HG02678 (cell line): Measurements from ENCODE around the gene HOXB3.
"Not testable (repeated sequence)": the region's sequence is repeated elsewhere in the genome, so short reads cannot be mapped to it uniquely, and the experiment has no call there.

ENCODE experiments used
- ATAC-seq: cut with Tn5 transposase; IDR thresholded peaks from one replicate; pipeline ENCODE4 v1.9.1; 2021; ENCODE audit warnings: mild to moderate bottlenecking, moderate library complexity; ENCODE audit not compliant: unreplicated experiment

Gene HOXB3

GRCh38 chr17:48547808-48548522 lies 42.1 kb downstream of the HOXB3 start:
- ATAC-seq, result no peak

GRCh38 chr17:48546924-48547807 lies 42.9 kb downstream of the HOXB3 start:
- no peak for ATAC-seq

- ATAC-seq, result no peak
These were observed 43.7 kb downstream of the HOXB3 start for GRCh38 chr17:48546137-48546923.

GRCh38 chr17:48545539-48545938 lies 44.5 kb downstream of the HOXB3 start:
- ATAC-seq, result no peak

- ATAC-seq, result no peak
These were observed 45.0 kb downstream of the HOXB3 start, which contains the start of gene HOXB2 for GRCh38 chr17:48545022-48545375. Gene HOXB2 (minus strand): TSS chr17:48545109. CDS start chr17:48544911, 198 bp downstream.

GRCh38 chr17:48544349-48545021 lies 45.6 kb downstream of the HOXB3 start:
- ATAC-seq, result no peak

- no peak for ATAC-seq
These were observed 46.1 kb downstream of the HOXB3 start for GRCh38 chr17:48543854-48544348.

- ATAC-seq, result no peak
These were observed 46.8 kb downstream of the HOXB3 start for GRCh38 chr17:48543107-48543853.

GRCh38 chr17:48542698-48543106 lies 47.3 kb downstream of the HOXB3 start:
- ATAC-seq, result no peak

- ATAC-seq, result no peak
These were observed 47.9 kb downstream of the HOXB3 start for GRCh38 chr17:48542114-48542656.

- no peak for ATAC-seq
These were observed 48.4 kb downstream of the HOXB3 start for GRCh38 chr17:48541577-48542113.

GRCh38 chr17:48541036-48541576 lies 48.9 kb downstream of the HOXB3 start:
- ATAC-seq, result no peak

- no peak for ATAC-seq
These were observed 49.8 kb downstream of the HOXB3 start for GRCh38 chr17:48540213-48540612.

- no peak for ATAC-seq
These were observed 50.9 kb downstream of the HOXB3 start for GRCh38 chr17:48539177-48539576.

- no peak for ATAC-seq
These were observed 52.7 kb downstream of the HOXB3 start for GRCh38 chr17:48537316-48537715.

GRCh38 chr17:48535793-48536559 lies 54.1 kb downstream of the HOXB3 start:
- not testable (repeated sequence) for ATAC-seq

GRCh38 chr17:48532261-48532660 lies 57.8 kb downstream of the HOXB3 start:
- ATAC-seq, result no peak

- no peak for ATAC-seq
These were observed 59.2 kb downstream of the HOXB3 start, which contains the start of gene HOXB1 for GRCh38 chr17:48530887-48531272. Gene HOXB1 (minus strand): TSS chr17:48531011. CDS start chr17:48530904, 107 bp downstream.
